Stomach smooth muscle (tissue), 2 donors: Measurements from ENCODE around the gene BHLHE23.

Experiments used
- H3K27ac ChIP-seq: one replicate; pipeline ENCODE4 v1.7.0; 2013; ENCODE audit warnings: mild to moderate bottlenecking, low read length, inconsistent platforms
- H3K27me3 ChIP-seq, 2 donors: one replicate each; pipeline ENCODE4 v1.7.0; 2013; ENCODE audit warnings: low read length in 2 of 2; ENCODE audit not compliant: insufficient read depth in 2 of 2, control insufficient read depth in 1 of 2
- H3K36me3 ChIP-seq, 2 donors: one replicate each; pipeline ENCODE4 v1.7.0; 2013; ENCODE audit warnings: low read length in 2 of 2; ENCODE audit not compliant: control insufficient read depth in 2 of 2, insufficient read depth in 2 of 2
- H3K4me1 ChIP-seq: one replicate; pipeline ENCODE4 v1.7.0; 2013; ENCODE audit warnings: low read length; ENCODE audit not compliant: control insufficient read depth, insufficient read depth
- H3K4me3 ChIP-seq, 2 donors: one replicate each; pipeline ENCODE4 v1.7.0; 2013; ENCODE audit warnings: low read length in 2 of 2
- H3K9ac ChIP-seq, 2 donors: one replicate each; pipeline ENCODE4 v1.7.0; 2013; ENCODE audit warnings: low read length in 2 of 2, mild to moderate bottlenecking in 1 of 2
- H3K9me3 ChIP-seq, 2 donors: one replicate each; pipeline ENCODE4 v1.7.0; 2013; ENCODE audit warnings: low read length in 2 of 2; ENCODE audit not compliant: control insufficient read depth in 2 of 2
- donor health status: healthy.
- donor health status: Pancreatic carcinoma.

Gene BHLHE23

GRCh38 chr20:63049561-63050221 is 42.9 kb upstream of the BHLHE23 start:
- H3K4me1 ChIP-seq = no peaks in the 10 kb centered on the region
- no peak overlapping the region for H3K9ac ChIP-seq
- peaks cover 7 to 35% of the 10 kb centered on the region in 2 donors for H3K27me3 ChIP-seq
- peaks cover 0 to 3% of the 10 kb centered on the region in 2 donors for H3K9me3 ChIP-seq
- no peaks in the 10 kb centered on the region for H3K36me3 ChIP-seq
- H3K27ac ChIP-seq = no peak overlapping the region
- no peak overlapping the region for H3K4me3 ChIP-seq

DNA sequence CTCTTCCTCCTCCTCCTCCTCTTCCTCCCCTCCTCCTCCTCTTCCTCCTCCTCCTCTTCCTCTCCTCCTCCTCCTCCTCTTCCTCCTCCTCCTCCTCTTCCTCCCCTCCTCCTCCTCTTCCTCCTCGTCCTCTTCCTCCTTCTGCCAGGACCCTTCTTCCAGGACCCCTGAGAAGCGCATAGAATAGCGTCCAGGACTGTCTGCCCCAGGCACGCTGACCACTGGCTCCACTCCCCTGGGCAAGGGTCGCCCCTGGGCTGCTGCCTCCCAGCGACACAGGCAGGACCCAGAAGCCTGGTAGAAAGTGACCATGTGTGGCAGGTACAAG is 42.4 kb upstream of the BHLHE23 start:
- peaks cover 7 to 35% of the 10 kb centered on the region in 2 donors for H3K27me3 ChIP-seq
- H3K9me3 ChIP-seq = peaks cover 0 to 3% of the 10 kb centered on the region in 2 donors
- H3K36me3 ChIP-seq = no peaks in the 10 kb centered on the region

DNA sequence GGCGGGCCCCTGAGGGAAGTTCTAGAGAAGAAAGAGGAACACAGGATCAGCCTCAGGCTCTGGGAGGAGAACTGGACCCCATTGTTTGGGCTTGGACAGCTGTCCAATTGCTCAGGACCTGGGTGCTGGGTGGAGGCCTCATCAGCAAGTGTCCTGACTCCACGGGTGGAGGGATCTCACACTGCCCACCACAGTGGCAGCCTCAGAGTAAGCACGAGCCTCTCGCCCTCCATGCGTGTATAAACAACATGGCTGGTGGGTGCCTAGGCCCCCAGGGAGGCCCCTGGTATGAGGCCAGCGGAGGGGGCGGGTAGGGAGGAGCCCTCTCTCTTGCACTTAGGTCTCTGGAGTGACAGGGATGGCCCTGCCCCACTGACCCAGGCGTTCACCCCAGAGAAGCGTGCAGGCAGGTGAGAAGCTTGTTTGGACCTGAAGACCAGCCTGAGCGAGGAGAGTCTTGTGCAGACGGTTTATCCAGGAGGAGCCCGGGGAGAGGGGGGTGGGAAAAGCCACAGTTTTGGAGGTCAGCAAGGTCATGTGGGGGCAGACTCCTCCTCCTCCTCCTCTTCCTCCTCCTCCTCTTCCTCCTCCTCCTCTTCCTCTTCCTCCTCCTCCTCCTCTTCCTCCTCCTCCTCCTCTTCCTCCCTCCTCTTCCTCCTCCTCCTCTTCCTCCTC is 41.9 kb upstream of the BHLHE23 start:
- H3K9me3 ChIP-seq = peaks cover 0 to 3% of the 10 kb centered on the region in 2 donors
- H3K27me3 ChIP-seq = peaks cover 7 to 35% of the 10 kb centered on the region in 2 donors
- no peaks in the 10 kb centered on the region for H3K4me1 ChIP-seq
- no peak overlapping the region for H3K9ac ChIP-seq
- no peak overlapping the region for H3K4me3 ChIP-seq
- H3K27ac ChIP-seq = no peak overlapping the region
- H3K36me3 ChIP-seq = no peaks in the 10 kb centered on the region

More for the DNA sequence above, 42.4 kb upstream of the BHLHE23 start:
- Histone ChIP-seq H3K4me1 (no peaks in the 10 kb centered on the region), H3K9ac (no peak overlapping the region), H3K4me3 (no peak overlapping the region), H3K27ac (no peak overlapping the region)

- Histone ChIP-seq H3K27me3 (peaks cover 8 to 34% of the 10 kb centered on the region in 2 donors), H3K9me3 (peaks cover 0 to 3% of the 10 kb centered on the region in 2 donors), H3K36me3 (no peaks in the 10 kb centered on the region), H3K27ac (no peak overlapping the region), H3K4me1 (no peaks in the 10 kb centered on the region), H3K4me3 (no peak overlapping the region), H3K9ac (no peak overlapping the region)
Observed at GRCh38 chr20:63047946-63048345, 41.2 kb upstream of the BHLHE23 start.

DNA sequence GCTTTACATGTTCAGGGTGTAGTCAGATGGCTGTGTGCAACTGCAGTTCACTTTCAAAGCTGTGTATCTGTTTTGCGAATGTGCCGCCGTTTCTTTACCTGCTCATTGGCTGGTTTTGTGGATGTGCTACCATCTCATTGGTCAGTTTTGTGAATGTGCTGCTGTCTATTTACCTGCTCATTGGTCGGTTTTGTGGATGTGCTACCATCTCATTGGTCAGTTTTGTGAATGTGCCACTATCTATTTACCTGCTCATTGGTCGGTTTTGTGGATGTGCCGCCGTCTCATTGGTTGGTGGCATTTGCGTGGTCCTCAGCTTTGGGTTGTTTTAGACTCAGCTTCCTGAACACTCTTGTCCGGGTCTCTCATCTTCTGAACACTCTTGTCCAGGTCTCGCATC is 40.5 kb upstream of the BHLHE23 start:
- H3K36me3 ChIP-seq = no peaks in the 10 kb centered on the region
- H3K27me3 ChIP-seq = peaks cover 13 to 32% of the 10 kb centered on the region in 2 donors
- peaks cover 0 to 3% of the 10 kb centered on the region in 2 donors for H3K9me3 ChIP-seq
- no peak overlapping the region for H3K4me3 ChIP-seq
- no peak overlapping the region for H3K9ac ChIP-seq
- no peak overlapping the region for H3K27ac ChIP-seq
- H3K4me1 ChIP-seq = no peaks in the 10 kb centered on the region

- no peaks in the 10 kb centered on the region for H3K36me3 ChIP-seq
- no peak overlapping the region for H3K4me3 ChIP-seq
- H3K4me1 ChIP-seq = no peaks in the 10 kb centered on the region
- H3K27ac ChIP-seq = no peak overlapping the region
- H3K27me3 ChIP-seq = peaks cover 16 to 28% of the 10 kb centered on the region in 2 donors
- peaks cover 0 to 3% of the 10 kb centered on the region in 2 donors for H3K9me3 ChIP-seq
- H3K9ac ChIP-seq = no peak overlapping the region
Observed at GRCh38 chr20:63046841-63047240, 40.1 kb upstream of the BHLHE23 start.

GRCh38 chr20:63045991-63046390 is 39.2 kb upstream of the BHLHE23 start:
- H3K27me3 ChIP-seq = peaks cover 16 to 27% of the 10 kb centered on the region in 2 donors
- peaks cover 0 to 3% of the 10 kb centered on the region in 2 donors for H3K9me3 ChIP-seq
- no peak overlapping the region for H3K9ac ChIP-seq
- no peaks in the 10 kb centered on the region for H3K36me3 ChIP-seq
- no peaks in the 10 kb centered on the region for H3K4me1 ChIP-seq
- H3K27ac ChIP-seq = no peak overlapping the region
- no peak overlapping the region for H3K4me3 ChIP-seq

DNA sequence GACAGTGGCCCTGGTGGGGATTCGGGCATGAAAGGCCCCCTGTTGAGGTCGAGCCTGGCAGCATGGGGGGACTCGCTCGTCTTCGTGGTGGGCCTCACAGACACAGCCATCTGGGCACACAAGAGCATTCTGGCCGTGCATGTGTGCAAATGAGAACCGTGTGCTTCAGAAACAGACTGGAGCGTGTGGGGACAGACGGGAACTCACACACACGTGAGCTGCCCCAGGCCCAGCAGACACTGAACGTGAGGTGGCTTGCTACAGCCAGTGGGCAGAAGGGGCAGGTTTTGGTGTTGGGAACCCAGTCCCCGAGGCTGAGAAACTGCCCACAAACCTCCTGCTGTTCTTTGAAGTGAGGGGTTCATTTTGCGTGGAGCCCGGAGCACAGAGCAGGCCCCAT is 38.6 kb upstream of the BHLHE23 start:
- peaks cover 14 to 25% of the 10 kb centered on the region in 2 donors for H3K27me3 ChIP-seq
- H3K9ac ChIP-seq = no peak overlapping the region
- H3K4me3 ChIP-seq = no peak overlapping the region

DNA sequence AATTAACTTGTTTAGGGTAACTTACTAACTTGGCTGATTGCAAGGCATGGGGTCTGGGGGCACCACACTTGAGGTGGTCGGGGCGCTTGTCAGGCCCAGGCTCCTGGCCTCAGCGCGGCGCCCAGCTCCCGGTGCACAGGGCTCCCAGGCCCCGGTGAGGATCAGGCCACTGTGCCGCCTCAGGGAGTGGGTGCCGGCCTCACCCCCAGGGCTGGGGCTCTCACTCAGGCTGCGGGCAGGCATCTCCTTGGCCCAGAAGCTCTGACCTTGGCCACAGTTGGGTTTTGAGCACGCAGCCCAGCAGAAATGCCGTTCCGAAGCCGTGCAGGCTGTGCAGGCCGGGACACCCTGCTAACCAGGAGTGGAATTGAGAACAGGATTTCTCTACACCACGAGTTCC is 37.8 kb upstream of the BHLHE23 start:
- no peak overlapping the region for H3K9ac ChIP-seq
- H3K27me3 ChIP-seq = peaks cover 14 to 22% of the 10 kb centered on the region in 2 donors
- no peaks in the 10 kb centered on the region for H3K9me3 ChIP-seq
- H3K36me3 ChIP-seq = no peaks in the 10 kb centered on the region
- H3K4me3 ChIP-seq = no peak overlapping the region
- no peaks in the 10 kb centered on the region for H3K4me1 ChIP-seq
- no peak overlapping the region for H3K27ac ChIP-seq

More for the DNA sequence above, 38.6 kb upstream of the BHLHE23 start:
- H3K4me1 ChIP-seq = no peaks in the 10 kb centered on the region
- no peaks in the 10 kb centered on the region for H3K36me3 ChIP-seq
- H3K9me3 ChIP-seq = no peaks in the 10 kb centered on the region
- H3K27ac ChIP-seq = no peak overlapping the region

- Histone ChIP-seq H3K9ac (no peak overlapping the region), H3K27me3 (peaks cover 14 to 20% of the 10 kb centered on the region in 2 donors)
Observed at GRCh38 chr20:63044204-63044600, 37.4 kb upstream of the BHLHE23 start.

More at GRCh38 chr20:63044204-63044600, 37.4 kb upstream of the BHLHE23 start:
- H3K4me3 ChIP-seq = no peak overlapping the region
- no peaks in the 10 kb centered on the region for H3K4me1 ChIP-seq
- H3K9me3 ChIP-seq = no peaks in the 10 kb centered on the region
- no peaks in the 10 kb centered on the region for H3K36me3 ChIP-seq
- H3K27ac ChIP-seq = no peak overlapping the region
